Loucy (cell line): ENCODE results near the gene JPT2.

ENCODE experiments used
- H2AFZ ChIP-seq: fragments of 200-600 bp; sonication (generic); 2 replicates; pipeline ENCODE4 v1.6.0; 2016; ENCODE audit warnings: antibody characterized with exemption, mild to moderate bottlenecking, low read length, moderate library complexity
- H3F3A ChIP-seq: fragments of 200-600 bp; 2 replicates; pipeline ENCODE4 v1.6.0; 2016; ENCODE audit warnings: antibody characterized with exemption, low read depth, mild to moderate bottlenecking
- H3K27me3 ChIP-seq: fragments of 200-600 bp; sonication (generic); 2 replicates; pipeline ENCODE4 v1.6.1; 2014; ENCODE audit warnings: low read length, mild to moderate bottlenecking; ENCODE audit not compliant: insufficient read depth, poor library complexity, severe bottlenecking
- H3K36me3 ChIP-seq: fragments of 200-600 bp; sonication (generic); 2 replicates; pipeline ENCODE4 v1.6.1; 2016; ENCODE audit warnings: low read length; ENCODE audit not compliant: insufficient read depth
- H3K4me1 ChIP-seq: fragments of 200-600 bp; sonication (generic); 2 replicates; pipeline ENCODE4 v1.5.1; 2014; ENCODE audit warnings: low read length, mild to moderate bottlenecking; ENCODE audit not compliant: insufficient read depth, poor library complexity, severe bottlenecking
- H3K4me2 ChIP-seq: fragments of 200-600 bp; sonication (generic); 2 replicates; pipeline ENCODE4 v1.6.0; 2014; ENCODE audit warnings: antibody characterized with exemption, low read length, low read depth, mild to moderate bottlenecking; ENCODE audit not compliant: poor library complexity, severe bottlenecking
- H3K4me3 ChIP-seq: fragments of 200-600 bp; sonication (generic); 2 replicates; pipeline ENCODE4 v1.5.1; 2014; ENCODE audit warnings: low read length, mild to moderate bottlenecking, mixed read lengths; ENCODE audit not compliant: poor library complexity, severe bottlenecking
- H3K79me2 ChIP-seq: fragments of 200-600 bp; sonication (generic); 2 replicates; pipeline ENCODE4 v1.6.1; 2014; ENCODE audit warnings: low read length; ENCODE audit not compliant: insufficient read depth
- H3K9ac ChIP-seq: fragments of 200-600 bp; sonication (generic); 2 replicates; pipeline ENCODE4 v1.6.0; 2014; ENCODE audit warnings: mild to moderate bottlenecking, low read depth, low read length, moderate library complexity; ENCODE audit not compliant: poor library complexity, severe bottlenecking
- H3K9me2 ChIP-seq: fragments of 200-600 bp; sonication (generic); replicated peaks from 2 replicates; pipeline ENCODE4 v1.6.1; 2016; ENCODE audit warnings: low read depth, low read length, mixed read lengths
- H3K9me3 ChIP-seq: fragments of 200-600 bp; sonication (generic); 2 replicates; pipeline ENCODE4 v1.6.1; 2014; ENCODE audit warnings: mild to moderate bottlenecking, antibody characterized with exemption, low read length, low read depth; ENCODE audit not compliant: insufficient read depth
- H4K20me1 ChIP-seq: fragments of 200-600 bp; sonication (generic); 2 replicates; pipeline ENCODE4 v1.6.0; 2014; ENCODE audit warnings: antibody characterized with exemption, low read length, mild to moderate bottlenecking; ENCODE audit not compliant: insufficient read depth, poor library complexity, severe bottlenecking
- EZH2phosphoT487 ChIP-seq: fragments of 200-600 bp; IDR thresholded peaks from 2 replicates; pipeline ENCODE4 v1.6.1; 2018; ENCODE audit warnings: antibody characterized with exemption, mild to moderate bottlenecking, moderate library complexity, borderline replicate concordance
- TF ChIP-seq, protein P1 (sequence below): fragments of 200-600 bp; sonication (generic); conservative IDR thresholded peaks from 2 replicates; pipeline ENCODE4 v1.5.1; 2014; ENCODE audit warnings: mild to moderate bottlenecking, antibody characterized with exemption, low read length

The JPT2 gene

DNA sequence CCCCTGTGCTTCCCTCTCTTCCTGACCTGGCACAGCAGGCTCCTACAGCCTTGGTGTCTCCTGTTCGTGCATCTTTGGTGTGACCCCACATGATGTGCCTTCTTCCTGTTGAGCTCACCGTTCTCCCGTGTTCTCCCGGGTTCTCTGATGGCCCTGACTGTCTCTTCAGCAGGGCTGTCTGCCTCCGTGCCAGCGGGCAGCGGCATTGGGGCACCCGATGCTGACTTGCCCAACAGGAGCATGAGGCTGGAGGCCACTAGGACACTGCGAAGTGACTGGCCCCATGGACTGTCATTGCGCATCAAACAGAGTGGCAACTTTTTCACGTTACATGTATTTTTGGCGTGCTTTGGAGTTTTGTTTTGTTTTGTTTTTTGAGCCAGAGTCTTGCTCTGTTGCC, 43.5 kb upstream of the JPT2 start:
- Histone ChIP-seq H3K9ac (no peak overlapping the region), H3K4me3 (no peak overlapping the region), H3K9me3 (no peaks in the 10 kb centered on the region), H3K36me3 (peaks cover 46% of the 10 kb centered on the region; the same call in 1 of the 2 replicates), H3K79me2 (no peaks in the 10 kb centered on the region), H3K27me3 (no peaks in the 10 kb centered on the region), H4K20me1 (no peaks in the 10 kb centered on the region), H3F3A (no peaks in the 10 kb centered on the region), H2AFZ (no peak overlapping the region), H3K4me2 (no peak overlapping the region), H3K4me1 (no peaks in the 10 kb centered on the region), H3K9me2 (no peaks in the 10 kb centered on the region)
- no peak for TF ChIP-seq EZH2phosphoT487
- TF ChIP-seq, protein P1, sequence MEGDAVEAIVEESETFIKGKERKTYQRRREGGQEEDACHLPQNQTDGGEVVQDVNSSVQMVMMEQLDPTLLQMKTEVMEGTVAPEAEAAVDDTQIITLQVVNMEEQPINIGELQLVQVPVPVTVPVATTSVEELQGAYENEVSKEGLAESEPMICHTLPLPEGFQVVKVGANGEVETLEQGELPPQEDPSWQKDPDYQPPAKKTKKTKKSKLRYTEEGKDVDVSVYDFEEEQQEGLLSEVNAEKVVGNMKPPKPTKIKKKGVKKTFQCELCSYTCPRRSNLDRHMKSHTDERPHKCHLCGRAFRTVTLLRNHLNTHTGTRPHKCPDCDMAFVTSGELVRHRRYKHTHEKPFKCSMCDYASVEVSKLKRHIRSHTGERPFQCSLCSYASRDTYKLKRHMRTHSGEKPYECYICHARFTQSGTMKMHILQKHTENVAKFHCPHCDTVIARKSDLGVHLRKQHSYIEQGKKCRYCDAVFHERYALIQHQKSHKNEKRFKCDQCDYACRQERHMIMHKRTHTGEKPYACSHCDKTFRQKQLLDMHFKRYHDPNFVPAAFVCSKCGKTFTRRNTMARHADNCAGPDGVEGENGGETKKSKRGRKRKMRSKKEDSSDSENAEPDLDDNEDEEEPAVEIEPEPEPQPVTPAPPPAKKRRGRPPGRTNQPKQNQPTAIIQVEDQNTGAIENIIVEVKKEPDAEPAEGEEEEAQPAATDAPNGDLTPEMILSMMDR: no peak

DNA sequence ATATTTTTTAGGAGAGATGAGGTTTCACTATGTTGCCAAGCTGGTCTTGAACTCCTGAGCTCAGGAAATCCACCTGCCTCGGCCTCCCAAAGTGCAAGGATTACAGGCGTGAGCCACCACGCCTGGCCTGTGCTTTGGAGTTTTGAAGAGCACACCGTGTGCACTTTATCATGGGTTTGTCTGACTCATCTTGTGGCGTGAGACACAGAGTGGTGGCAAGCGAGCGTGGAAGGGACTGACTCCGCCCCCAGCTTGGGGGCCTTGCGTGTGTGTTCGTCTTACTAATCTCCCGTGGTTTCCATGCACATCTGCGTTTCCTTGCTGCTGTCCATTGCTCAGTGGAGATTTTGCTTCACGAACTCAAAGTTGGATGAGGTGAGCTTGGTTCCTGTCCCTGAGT, 43.0 kb upstream of the JPT2 start:
- Histone ChIP-seq H3K9ac (no peak overlapping the region), H3K4me2 (no peak overlapping the region), H4K20me1 (no peaks in the 10 kb centered on the region), H3K9me3 (no peaks in the 10 kb centered on the region), H3F3A (no peaks in the 10 kb centered on the region), H3K4me3 (no peak overlapping the region), H2AFZ (no peak overlapping the region), H3K27me3 (no peaks in the 10 kb centered on the region), H3K36me3 (peaks cover 46% of the 10 kb centered on the region; the same call in 1 of the 2 replicates), H3K9me2 (no peaks in the 10 kb centered on the region), H3K4me1 (no peaks in the 10 kb centered on the region), H3K79me2 (no peaks in the 10 kb centered on the region)
- TF ChIP-seq EZH2phosphoT487: no peak
- TF ChIP-seq, protein P1: no peak

DNA sequence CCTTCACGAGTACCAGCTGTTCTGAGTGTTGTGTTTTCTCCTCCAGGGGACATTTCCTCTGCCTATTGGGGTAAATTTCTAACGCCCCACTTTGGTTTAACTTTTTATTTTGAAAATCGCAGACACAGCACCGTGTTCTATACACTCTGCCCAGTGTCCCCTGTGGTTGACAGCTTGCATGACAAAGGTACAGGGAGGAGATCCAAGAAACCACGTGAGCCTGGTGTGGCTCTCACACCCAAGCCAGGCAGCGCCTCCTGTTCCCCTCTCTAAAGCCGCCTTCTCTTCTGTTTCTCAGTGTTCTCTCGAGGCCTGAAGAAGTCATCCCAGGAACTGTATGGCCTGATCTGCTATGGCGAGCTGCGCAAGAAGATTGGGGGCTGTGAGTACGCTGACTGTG, 40.6 kb upstream of the JPT2 start:
- Histone ChIP-seq H3K27me3 (no peaks in the 10 kb centered on the region), H3K9ac (no peak overlapping the region), H3K36me3 (peaks cover 57% of the 10 kb centered on the region; the same call in 1 of the 2 replicates), H3F3A (no peaks in the 10 kb centered on the region), H3K9me2 (no peaks in the 10 kb centered on the region), H4K20me1 (no peaks in the 10 kb centered on the region), H3K4me3 (no peak overlapping the region), H3K79me2 (no peaks in the 10 kb centered on the region), H3K9me3 (no peaks in the 10 kb centered on the region), H2AFZ (no peak overlapping the region), H3K4me1 (no peaks in the 10 kb centered on the region), H3K4me2 (no peak overlapping the region)
- TF ChIP-seq, protein P1: no peak
- TF ChIP-seq EZH2phosphoT487: no peak
